OCI-LY7 (cell line): Measurements from ENCODE around the gene KNL1. TPM values are rescaled to one million over a fixed set of nuclear protein-coding genes. Genes with fewer than 3 reads are reported as not detected.

Experiments
- BruUV-seq: library from RNA; stranded (reverse); fragments of 400-500 nt; replicated peaks from 2 replicates; lab custom pipeline; 2021; lab: Mats Ljungman, UMichigan
- CTCF ChIA-PET: fragments of 300-600 bp; sonication (Branson Sonifier 250); formaldehyde crosslinking; loops from one replicate; lab custom pipeline; 2022; ENCODE audit warnings: antibody characterized with exemption; ENCODE audit not compliant: unreplicated experiment; lab: Charles Lee
- POLR2A ChIA-PET: fragments of 300-600 bp; sonication (Branson Sonifier 250); formaldehyde crosslinking; loops from one replicate; lab custom pipeline; 2022; ENCODE audit warnings: antibody characterized with exemption; lab: Charles Lee
- DNase-seq: peaks from one replicate; pipeline ENCODE4 v3.0.0-alpha.2; 2015; ENCODE audit warnings: low spot score
- H2AFZ ChIP-seq: fragments of 200-600 bp; sonication (generic), shearing (Covaris generic); 2 replicates; pipeline ENCODE4 v1.6.1; 2014; ENCODE audit warnings: mild to moderate bottlenecking, antibody characterized with exemption, low read length, moderate library complexity
- H3K27ac ChIP-seq: fragments of 200-600 bp; sonication (generic); 2 replicates; pipeline ENCODE4 v1.5.1; 2014; ENCODE audit warnings: mixed run types, low read depth, mild to moderate bottlenecking, moderate library complexity, low read length, inconsistent platforms; ENCODE audit not compliant: poor library complexity, severe bottlenecking
- H3K36me3 ChIP-seq: fragments of 200-600 bp; sonication (generic); 2 replicates; pipeline ENCODE4 v1.6.1; 2014; ENCODE audit warnings: mild to moderate bottlenecking, antibody characterized with exemption, low read length, moderate library complexity, mixed read lengths; ENCODE audit not compliant: insufficient read depth
- H3K4me1 ChIP-seq: fragments of 200-600 bp; sonication (generic); 2 replicates; pipeline ENCODE4 v1.5.1; 2014; ENCODE audit warnings: mild to moderate bottlenecking, low read length; ENCODE audit not compliant: insufficient read depth, poor library complexity, severe bottlenecking
- H3K4me2 ChIP-seq: fragments of 200-600 bp; sonication (generic); 2 replicates; pipeline ENCODE4 v1.6.1; 2014; ENCODE audit warnings: mild to moderate bottlenecking, low read length
- H3K4me3 ChIP-seq: fragments of 200-600 bp; sonication (generic); 2 replicates; pipeline ENCODE4 v1.5.1; 2014; ENCODE audit warnings: mild to moderate bottlenecking, low read depth, low read length; ENCODE audit not compliant: poor library complexity, severe bottlenecking
- H3K79me2 ChIP-seq: fragments of 200-600 bp; sonication (generic); 2 replicates; pipeline ENCODE4 v1.6.1; 2016; ENCODE audit warnings: low read depth, mild to moderate bottlenecking, low read length, moderate library complexity, mixed read lengths; ENCODE audit not compliant: insufficient read depth
- H3K9me2 ChIP-seq: fragments of 200-600 bp; sonication (generic); 2 replicates; pipeline ENCODE4 v1.6.1; 2016; ENCODE audit warnings: mild to moderate bottlenecking, low read length, mixed read lengths; ENCODE audit not compliant: insufficient read depth
- H3K9me3 ChIP-seq: fragments of 200-600 bp; sonication (generic); 2 replicates; pipeline ENCODE4 v1.6.1; 2014; ENCODE audit warnings: mild to moderate bottlenecking, mixed run types, low read length, mixed read lengths
- H4K20me1 ChIP-seq: fragments of 200-600 bp; sonication (generic); 2 replicates; pipeline ENCODE4 v1.6.1; 2014; ENCODE audit warnings: mild to moderate bottlenecking, antibody characterized with exemption, low read length, moderate library complexity, mixed read lengths; ENCODE audit not compliant: insufficient read depth
- CTCF ChIP-seq: fragments of 200-600 bp; sonication (generic); conservative IDR thresholded peaks from 2 replicates; pipeline ENCODE4 v1.5.1; 2014; ENCODE audit warnings: mild to moderate bottlenecking, antibody characterized with exemption, low read length, moderate library complexity, mixed read lengths
- EZH2phosphoT487 ChIP-seq: fragments of 200-600 bp; sonication (generic); IDR thresholded peaks from 2 replicates; pipeline ENCODE4 v1.6.1; 2018; ENCODE audit warnings: low read depth, borderline replicate concordance, mild to moderate bottlenecking, mixed run types, antibody characterized with exemption, low read length, moderate library complexity, mixed read lengths
- intact Hi-C: fragments of 100-400 bp; cut with micrococcal nuclease; formaldehyde crosslinking; loops from one replicate; pipeline ENCODE4 v1.10.0; 2022; ENCODE audit not compliant: unreplicated experiment
- total RNA-seq, 2 experiments: library from RNA; depleted of rRNA in 1 of 2; stranded (reverse); fragments of >200 nt in 1 of 2; shearing (Covaris generic) in 1 of 2; gene quantifications; 2 replicates each; pipeline ENCODE4 v1.2.3, GENCODE V29; 2014 to 2022

The KNL1 gene
- total RNA-seq, 2 experiments from 2014 or later = 51.3 to 58.7 TPM

DNA sequence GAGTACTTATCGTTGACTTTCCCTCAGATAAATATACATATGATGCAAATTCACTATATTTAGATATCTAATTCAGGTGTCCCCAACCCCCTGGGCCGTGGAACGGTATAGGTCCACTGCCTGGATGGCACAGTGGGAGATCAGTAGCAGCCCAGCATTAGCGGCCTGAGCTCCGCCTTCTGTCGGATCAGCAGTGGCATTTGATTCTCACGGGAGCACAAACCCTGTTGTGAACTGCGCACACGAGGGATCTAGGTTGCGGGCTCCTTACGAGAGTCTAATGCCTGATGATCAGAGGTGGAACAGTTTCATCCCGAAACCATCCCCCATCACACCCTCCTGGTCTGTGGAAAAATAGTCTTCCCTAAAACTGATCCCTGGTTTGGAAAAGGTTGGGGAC lies 6.9 kb downstream of the KNL1 start:
- BruUV-seq = no TSS peak
- ChIA-PET POLR2A (interaction anchor here (0.5 to 1.1 kb wide), 4 partner anchors 8 to 118 kb away, joined by 3 read pairs; no protein-coding TSS in a partner anchor), CTCF (no interaction called here)
- no peak overlapping the region for H3K4me2 ChIP-seq
- DNase-seq = no peak
- H3K79me2 ChIP-seq = peaks cover 83% of the 10 kb centered on the region
- no peaks in the 10 kb centered on the region for H3K9me3 ChIP-seq
- H3K9me2 ChIP-seq = no peaks in the 10 kb centered on the region
- TF ChIP-seq CTCF = no peak
- TF ChIP-seq EZH2phosphoT487 = no peak
- H4K20me1 ChIP-seq = no peaks in the 10 kb centered on the region
- H2AFZ ChIP-seq = no peak overlapping the region
- H3K36me3 ChIP-seq = peaks cover 71% of the 10 kb centered on the region
- H3K27ac ChIP-seq = no peak overlapping the region
- intact Hi-C loops = no loop called here
- H3K4me1 ChIP-seq = peaks cover 13% of the 10 kb centered on the region
- H3K4me3 ChIP-seq = no peak overlapping the region

- H3K27ac ChIP-seq = no peak overlapping the region
- H3K36me3 ChIP-seq = peaks cover 82% of the 10 kb centered on the region
- H4K20me1 ChIP-seq = no peaks in the 10 kb centered on the region
- H3K4me1 ChIP-seq = no peaks in the 10 kb centered on the region
- no peaks in the 10 kb centered on the region for H3K9me2 ChIP-seq
- TF ChIP-seq CTCF (no peak), EZH2phosphoT487 (no peak)
- no TSS peak for BruUV-seq
- POLR2A ChIA-PET = interaction anchor here (1.1 to 2.5 kb wide), 3 partner anchors 9 to 17 kb away, joined by 3 to 9 read pairs (median 3); partner anchors contain the start of gene KNL1
- no peaks in the 10 kb centered on the region for H3K9me3 ChIP-seq
- intact Hi-C loops = no loop called here
- CTCF ChIA-PET = no interaction called here
- no peak for DNase-seq
- peaks cover 54% of the 10 kb centered on the region for H3K79me2 ChIP-seq
- H3K4me3 ChIP-seq = no peak overlapping the region
- no peak overlapping the region for H2AFZ ChIP-seq
- no peak overlapping the region for H3K4me2 ChIP-seq
These were observed 9.9 kb downstream of the KNL1 start for GRCh38 chr15:40603935-40604334.

- ChIA-PET POLR2A (no interaction called here), CTCF (no interaction called here)
- H3K9me2 ChIP-seq = no peaks in the 10 kb centered on the region
- BruUV-seq = TSS peak; percentile 38
- no peaks in the 10 kb centered on the region for H3K9me3 ChIP-seq
- no peak overlapping the region for H3K27ac ChIP-seq
- no peak overlapping the region for H2AFZ ChIP-seq
- peaks cover 77% of the 10 kb centered on the region for H3K36me3 ChIP-seq
- no peaks in the 10 kb centered on the region for H4K20me1 ChIP-seq
- no peak for DNase-seq
- intact Hi-C loops = no loop called here
- no peaks in the 10 kb centered on the region for H3K79me2 ChIP-seq
- H3K4me1 ChIP-seq = no peaks in the 10 kb centered on the region
- no peak for TF ChIP-seq EZH2phosphoT487
- TF ChIP-seq CTCF = no peak
- no peak overlapping the region for H3K4me3 ChIP-seq
- no peak overlapping the region for H3K4me2 ChIP-seq
These were observed 19.0 kb downstream of the KNL1 start for GRCh38 chr15:40613080-40613479.
